OCI-LY7 (cell line): ENCODE results near the gene BAMBI.

Experiments
- CTCF ChIP-seq: fragments of 200-600 bp; sonication (generic); conservative IDR thresholded peaks from 2 replicates; pipeline ENCODE4 v1.5.1; 2014; ENCODE audit warnings: mild to moderate bottlenecking, antibody characterized with exemption, low read length, moderate library complexity, mixed read lengths
- EZH2phosphoT487 ChIP-seq: fragments of 200-600 bp; sonication (generic); IDR thresholded peaks from 2 replicates; pipeline ENCODE4 v1.6.1; 2018; ENCODE audit warnings: low read depth, borderline replicate concordance, mild to moderate bottlenecking, mixed run types, antibody characterized with exemption, low read length, moderate library complexity, mixed read lengths

- TF ChIP-seq CTCF (no peak), EZH2phosphoT487 (no peak)
Observed at GRCh38 chr10:28690545-28690944, 13.2 kb downstream of the BAMBI start.
